Erythroblast (primary cell): ENCODE results near the gene TGFBI.

Source experiments
- GATA1 ChIP-seq: IDR thresholded peaks from 2 replicates; pipeline ENCODE4 v1.6.1; 2011; ENCODE audit warnings: low read depth, mild to moderate bottlenecking, control low read depth, low read length, moderate library complexity
- POLR2A ChIP-seq: IDR thresholded peaks from 2 replicates; pipeline ENCODE4 v1.6.1; 2011; ENCODE audit warnings: mild to moderate bottlenecking, low read length

DNA sequence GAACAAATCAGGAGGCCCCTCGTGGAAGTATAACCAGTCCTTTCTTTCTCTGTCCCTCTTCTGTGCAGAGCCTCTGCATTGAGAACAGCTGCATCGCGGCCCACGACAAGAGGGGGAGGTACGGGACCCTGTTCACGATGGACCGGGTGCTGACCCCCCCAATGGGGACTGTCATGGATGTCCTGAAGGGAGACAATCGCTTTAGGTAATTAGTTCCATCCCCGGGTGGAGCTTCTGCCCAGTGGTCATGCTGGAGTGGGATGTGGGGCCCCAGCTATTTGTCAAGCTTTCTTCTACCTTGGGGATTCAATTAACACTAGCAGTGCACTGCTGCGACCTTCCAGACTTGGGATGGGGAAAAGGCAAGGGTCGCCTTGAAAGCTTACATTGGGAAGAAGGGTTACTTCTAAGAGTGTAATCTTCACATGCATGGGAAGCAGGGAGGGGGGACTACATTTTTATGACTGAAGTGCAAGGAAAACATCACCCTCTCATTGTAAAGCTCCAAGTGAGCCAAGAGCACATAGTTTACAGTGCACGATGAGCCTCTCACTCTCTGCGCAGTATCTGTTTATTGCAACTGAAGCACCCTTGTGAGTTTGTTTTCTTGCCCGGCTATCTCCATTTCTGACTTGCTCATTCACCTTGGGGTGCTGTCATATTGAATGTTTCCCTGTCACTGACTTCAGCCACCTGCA, 27.0 kb downstream of the TGFBI start:
- TF ChIP-seq POLR2A (no peak), GATA1 (no peak)
